Smooth muscle cell (in vitro differentiated cells): ENCODE measurements around the gene ZNF469. TPM values are rescaled to one million over a fixed set of nuclear protein-coding genes. Genes with fewer than 3 reads are reported as not detected.

Experiments used
- DNase-seq: peaks from one replicate; lab custom pipeline; 2025; ENCODE audit not compliant: unreplicated experiment; lab: John Stamatoyannopoulos, UW
- H2AFZ ChIP-seq: fragments of 200-600 bp; sonication (generic); 2 replicates; pipeline ENCODE4 v1.6.0; 2016; ENCODE audit warnings: antibody characterized with exemption, low read depth, mild to moderate bottlenecking
- H3F3A ChIP-seq: fragments of 200-600 bp; sonication (generic); 2 replicates; pipeline ENCODE4 v1.6.0; 2017; ENCODE audit warnings: antibody characterized with exemption, low read depth
- H3K27ac ChIP-seq: fragments of 200-600 bp; sonication (generic); 2 replicates; pipeline ENCODE4 v1.5.1; 2016; ENCODE audit warnings: low read depth, mild to moderate bottlenecking
- H3K27me3 ChIP-seq: fragments of 200-600 bp; sonication (generic); 2 replicates; pipeline ENCODE4 v1.6.1; 2016; ENCODE audit warnings: low read depth, mild to moderate bottlenecking
- H3K36me3 ChIP-seq: fragments of 200-600 bp; sonication (generic); 2 replicates; pipeline ENCODE4 v1.5.1; 2016; ENCODE audit warnings: low read depth
- H3K4me1 ChIP-seq: fragments of 200-600 bp; sonication (generic); 2 replicates; pipeline ENCODE4 v1.5.1; 2016; ENCODE audit warnings: low read depth
- H3K4me2 ChIP-seq: fragments of 200-600 bp; sonication (generic); 2 replicates; pipeline ENCODE4 v1.6.0; 2016; ENCODE audit warnings: mild to moderate bottlenecking
- H3K4me3 ChIP-seq: fragments of 200-600 bp; sonication (generic); 2 replicates; pipeline ENCODE4 v1.5.1; 2016; ENCODE audit warnings: mild to moderate bottlenecking
- H3K79me2 ChIP-seq: fragments of 200-600 bp; sonication (generic); 2 replicates; pipeline ENCODE4 v1.6.0; 2016; ENCODE audit warnings: low read depth, mild to moderate bottlenecking
- H3K9ac ChIP-seq: fragments of 200-600 bp; sonication (generic); 2 replicates; pipeline ENCODE4 v1.6.0; 2016; ENCODE audit warnings: low read depth
- H3K9me3 ChIP-seq: fragments of 200-600 bp; sonication (generic); replicated peaks from 2 replicates; pipeline ENCODE4 v1.5.1; 2016; ENCODE audit warnings: low read depth
- H4K20me1 ChIP-seq: fragments of 200-600 bp; sonication (generic); 2 replicates; pipeline ENCODE4 v1.6.0; 2016; ENCODE audit warnings: low read depth
- WGBS: methylation state at CpG from one replicate; pipeline ENCODE4 v1.1.7; 2016; ENCODE audit warnings: low lambda C conversion rate; 5-methylcytosine and 5-hydroxymethylcytosine counted together
- polyA plus RNA-seq: library from polyadenylated mRNA; unstranded; fragments of >200 nt; fragmentation: Nextera tagmentation; extraction: Ambion mirVana; gene quantifications from 2 replicates; pipeline ENCODE4 v1.2.1, GENCODE V29; 2016
- total RNA-seq: library from RNA; depleted of rRNA; stranded (reverse); fragments of >200 nt; gene quantifications from 2 replicates; pipeline ENCODE4 v1.2.3, GENCODE V29; 2014
- TF ChIP-seq, protein P1 (sequence below): fragments of 200-600 bp; sonication (generic); IDR thresholded peaks from 2 replicates; pipeline ENCODE4 v1.5.1; 2017; ENCODE audit warnings: borderline replicate concordance, mild to moderate bottlenecking, antibody characterized with exemption; ENCODE audit not compliant: insufficient read depth, poor library complexity, severe bottlenecking

ZNF469 gene
- total and polyA plus RNA-seq, 2 experiments from 2014 or later = 5.0 to 6.2 TPM

- peaks cover 10% of the 10 kb centered on the region for H3K79me2 ChIP-seq
- no peak overlapping the region for H3K9ac ChIP-seq
- H3K9me3 ChIP-seq = no peaks in the 10 kb centered on the region
- H3K4me2 ChIP-seq = no peak overlapping the region
- no peaks in the 10 kb centered on the region for H3K27me3 ChIP-seq
- no peaks in the 10 kb centered on the region for H3K4me1 ChIP-seq
- H3K36me3 ChIP-seq = no peaks in the 10 kb centered on the region
- H2AFZ ChIP-seq = no peak overlapping the region
- H3K27ac ChIP-seq = no peak overlapping the region
- no peaks in the 10 kb centered on the region for H3F3A ChIP-seq
- H3K4me3 ChIP-seq = no peak overlapping the region
- 92% methylated on average over 16 of the region's 16 CpGs for WGBS
- no peak for DNase-seq
- H4K20me1 ChIP-seq = peaks cover 95% of the 10 kb centered on the region
- TF ChIP-seq, protein P1, sequence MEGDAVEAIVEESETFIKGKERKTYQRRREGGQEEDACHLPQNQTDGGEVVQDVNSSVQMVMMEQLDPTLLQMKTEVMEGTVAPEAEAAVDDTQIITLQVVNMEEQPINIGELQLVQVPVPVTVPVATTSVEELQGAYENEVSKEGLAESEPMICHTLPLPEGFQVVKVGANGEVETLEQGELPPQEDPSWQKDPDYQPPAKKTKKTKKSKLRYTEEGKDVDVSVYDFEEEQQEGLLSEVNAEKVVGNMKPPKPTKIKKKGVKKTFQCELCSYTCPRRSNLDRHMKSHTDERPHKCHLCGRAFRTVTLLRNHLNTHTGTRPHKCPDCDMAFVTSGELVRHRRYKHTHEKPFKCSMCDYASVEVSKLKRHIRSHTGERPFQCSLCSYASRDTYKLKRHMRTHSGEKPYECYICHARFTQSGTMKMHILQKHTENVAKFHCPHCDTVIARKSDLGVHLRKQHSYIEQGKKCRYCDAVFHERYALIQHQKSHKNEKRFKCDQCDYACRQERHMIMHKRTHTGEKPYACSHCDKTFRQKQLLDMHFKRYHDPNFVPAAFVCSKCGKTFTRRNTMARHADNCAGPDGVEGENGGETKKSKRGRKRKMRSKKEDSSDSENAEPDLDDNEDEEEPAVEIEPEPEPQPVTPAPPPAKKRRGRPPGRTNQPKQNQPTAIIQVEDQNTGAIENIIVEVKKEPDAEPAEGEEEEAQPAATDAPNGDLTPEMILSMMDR = no peak
These were observed 30.0 kb downstream of the ZNF469 start for GRCh38 chr16:88412766-88413165.

DNA sequence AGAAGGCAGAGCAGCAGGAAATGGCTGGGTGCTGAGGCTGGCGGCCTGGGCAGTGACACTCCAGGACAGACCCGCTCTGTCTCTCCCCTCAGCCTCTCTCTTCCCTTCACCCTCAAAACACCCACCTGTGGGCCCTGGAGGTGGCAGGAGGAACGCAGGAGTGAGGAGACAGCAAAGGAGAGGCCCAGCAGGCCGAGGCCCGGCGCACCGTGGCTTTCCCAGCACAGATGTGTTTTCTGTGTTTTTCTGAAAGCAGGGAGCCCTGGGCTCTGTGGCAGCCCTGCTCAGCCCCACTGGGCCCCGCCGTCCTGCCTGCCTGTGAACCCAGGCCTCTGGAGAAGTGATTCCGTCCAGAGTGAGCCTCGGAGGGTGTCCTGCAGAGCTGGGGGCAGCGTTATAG lies 30.5 kb downstream of the ZNF469 start:
- DNase-seq = no peak
- no peak overlapping the region for H3K27ac ChIP-seq
- H3K27me3 ChIP-seq = no peaks in the 10 kb centered on the region
- no peak overlapping the region for H2AFZ ChIP-seq
- H3K79me2 ChIP-seq = peaks cover 10% of the 10 kb centered on the region
- WGBS = 91% methylated on average over 12 of the region's 12 CpGs
- no peak overlapping the region for H3K4me2 ChIP-seq
- H3K9ac ChIP-seq = no peak overlapping the region
- H3K9me3 ChIP-seq = no peaks in the 10 kb centered on the region
- peaks cover 95% of the 10 kb centered on the region for H4K20me1 ChIP-seq
- no peak overlapping the region for H3K4me3 ChIP-seq
- no peaks in the 10 kb centered on the region for H3F3A ChIP-seq
- TF ChIP-seq, protein P1 = no peak
- H3K4me1 ChIP-seq = no peaks in the 10 kb centered on the region
- no peaks in the 10 kb centered on the region for H3K36me3 ChIP-seq

GRCh38 chr16:88413631-88414030 lies 30.9 kb downstream of the ZNF469 start:
- TF ChIP-seq, protein P1 = no peak
- no peaks in the 10 kb centered on the region for H3K4me1 ChIP-seq
- no peaks in the 10 kb centered on the region for H3K9me3 ChIP-seq
- no peak overlapping the region for H2AFZ ChIP-seq
- 95% methylated on average over 12 of the region's 12 CpGs for WGBS
- H4K20me1 ChIP-seq = peaks cover 95% of the 10 kb centered on the region
- H3K27ac ChIP-seq = no peak overlapping the region
- no peaks in the 10 kb centered on the region for H3K27me3 ChIP-seq
- no peaks in the 10 kb centered on the region for H3K36me3 ChIP-seq
- H3K4me2 ChIP-seq = no peak overlapping the region
- DNase-seq = no peak
- H3K79me2 ChIP-seq = peaks cover 9% of the 10 kb centered on the region
- no peak overlapping the region for H3K9ac ChIP-seq
- H3F3A ChIP-seq = no peaks in the 10 kb centered on the region
- H3K4me3 ChIP-seq = no peak overlapping the region
